ENCODE results near the gene MERTK. TPM values are rescaled to one million over a fixed set of nuclear protein-coding genes. Genes with fewer than 3 reads are reported as not detected.

The MERTK gene
- total RNA-seq, 1 experiment from 2014 or later = 2.5 TPM

- POLR2A ChIA-PET (ENCODE audit: unreplicated experiment) = no interaction called here
- TF ChIP-seq CTCF (conservative IDR thresholded peaks at IDR 0.05; ENCODE audit: low read depth, low read length) (no peak), EZH2phosphoT487 (IDR thresholded peaks at IDR 0.05; ENCODE audit: borderline replicate concordance, low read length) (no peak), EZH2 (IDR thresholded peaks at IDR 0.05; ENCODE audit: low read length, unreplicated experiment) (no peak)
- H2AFZ ChIP-seq (ENCODE audit: low read length) = no peak overlapping the region
- no peaks in the 10 kb centered on the region for H4K20me1 ChIP-seq (ENCODE audit: low read length)
- peaks cover 22% of the 10 kb centered on the region for H3K4me1 ChIP-seq (ENCODE audit: insufficient read depth, low read length)
- peak overlapping the region; percentile 46 for H3K27ac ChIP-seq (ENCODE audit: low read length)
- ATAC-seq (no peak), DNase-seq (no peak)
- no peaks in the 10 kb centered on the region for H3K9me2 ChIP-seq (replicated peaks; ENCODE audit: low read length)
- H3K4me2 ChIP-seq (ENCODE audit: low read length) = peak overlapping the region; percentile 5; the same call in 1 of the 2 replicates
- H3K9me3 ChIP-seq (ENCODE audit: low read length) = no peaks in the 10 kb centered on the region
- no peaks in the 10 kb centered on the region for H3F3A ChIP-seq (ENCODE audit: low read length, unreplicated experiment)
- no peak overlapping the region for H3K9ac ChIP-seq (ENCODE audit: low read length)
- BruUV-seq (replicated peaks) = no TSS peak
- intact Hi-C loops (cut with micrococcal nuclease) = no loop called here
- no peaks in the 10 kb centered on the region for H3K36me3 ChIP-seq (ENCODE audit: low read depth, low read length)
- no peaks in the 10 kb centered on the region for H3K79me2 ChIP-seq (ENCODE audit: low read length)
- no peak overlapping the region for H3K4me3 ChIP-seq (ENCODE audit: low read length)
- no peaks in the 10 kb centered on the region for H3K27me3 ChIP-seq (ENCODE audit: low read length)
- CTCF ChIA-PET = no interaction called here
These were observed 48.8 kb downstream of the MERTK start for GRCh38 chr2:111947219-111947618.

GRCh38 chr2:111948832-111949231, 50.4 kb downstream of the MERTK start:
- H3F3A ChIP-seq (ENCODE audit: low read length, unreplicated experiment) = no peaks in the 10 kb centered on the region
- intact Hi-C loops (cut with micrococcal nuclease) = no loop called here
- POLR2A ChIA-PET (ENCODE audit: unreplicated experiment) = no interaction called here
- no peaks in the 10 kb centered on the region for H3K79me2 ChIP-seq (ENCODE audit: low read length)
- H3K9me3 ChIP-seq (ENCODE audit: low read length) = no peaks in the 10 kb centered on the region
- BruUV-seq (replicated peaks) = no TSS peak
- no peak overlapping the region for H3K4me2 ChIP-seq (ENCODE audit: low read length)
- peaks cover 22% of the 10 kb centered on the region for H3K4me1 ChIP-seq (ENCODE audit: insufficient read depth, low read length)
- H3K9ac ChIP-seq (ENCODE audit: low read length) = no peak overlapping the region
- H3K27ac ChIP-seq (ENCODE audit: low read length) = no peak overlapping the region
- TF ChIP-seq CTCF (conservative IDR thresholded peaks at IDR 0.05; ENCODE audit: low read depth, low read length) = no peak
- no peak for TF ChIP-seq EZH2 (IDR thresholded peaks at IDR 0.05; ENCODE audit: low read length, unreplicated experiment)
- no peak for TF ChIP-seq EZH2phosphoT487 (IDR thresholded peaks at IDR 0.05; ENCODE audit: borderline replicate concordance, low read length)
- H2AFZ ChIP-seq (ENCODE audit: low read length) = no peak overlapping the region
- CTCF ChIA-PET = no interaction called here
- ATAC-seq (no peak), DNase-seq (no peak)
- H3K27me3 ChIP-seq (ENCODE audit: low read length) = no peaks in the 10 kb centered on the region
- H3K36me3 ChIP-seq (ENCODE audit: low read depth, low read length) = no peaks in the 10 kb centered on the region
- no peaks in the 10 kb centered on the region for H4K20me1 ChIP-seq (ENCODE audit: low read length)
- H3K9me2 ChIP-seq (replicated peaks; ENCODE audit: low read length) = no peaks in the 10 kb centered on the region
- H3K4me3 ChIP-seq (ENCODE audit: low read length) = no peak overlapping the region

GRCh38 chr2:111950236-111950635, 51.8 kb downstream of the MERTK start:
- Histone ChIP-seq H4K20me1 (ENCODE audit: low read length) (no peaks in the 10 kb centered on the region), H3K36me3 (ENCODE audit: low read depth, low read length) (no peaks in the 10 kb centered on the region), H3K9ac (ENCODE audit: low read length) (no peak overlapping the region), H3K27ac (ENCODE audit: low read length) (no peak overlapping the region), H3K4me2 (ENCODE audit: low read length) (no peak overlapping the region), H3K4me1 (ENCODE audit: insufficient read depth, low read length) (peaks cover 20% of the 10 kb centered on the region), H3F3A (ENCODE audit: low read length, unreplicated experiment) (no peaks in the 10 kb centered on the region), H3K4me3 (ENCODE audit: low read length) (no peak overlapping the region), H3K9me2 (replicated peaks; ENCODE audit: low read length) (no peaks in the 10 kb centered on the region), H3K79me2 (ENCODE audit: low read length) (no peaks in the 10 kb centered on the region), H3K9me3 (ENCODE audit: low read length) (no peaks in the 10 kb centered on the region), H3K27me3 (ENCODE audit: low read length) (no peaks in the 10 kb centered on the region), H2AFZ (ENCODE audit: low read length) (no peak overlapping the region)
- ChIA-PET CTCF (no interaction called here), POLR2A (ENCODE audit: unreplicated experiment) (no interaction called here)
- intact Hi-C loops (cut with micrococcal nuclease) = no loop called here
- BruUV-seq (replicated peaks) = no TSS peak
- TF ChIP-seq CTCF (conservative IDR thresholded peaks at IDR 0.05; ENCODE audit: low read depth, low read length) (no peak), EZH2 (IDR thresholded peaks at IDR 0.05; ENCODE audit: low read length, unreplicated experiment) (no peak), EZH2phosphoT487 (IDR thresholded peaks at IDR 0.05; ENCODE audit: borderline replicate concordance, low read length) (no peak)
- ATAC-seq (no peak), DNase-seq (no peak)
